ENCODE measurements around the gene TRAPPC10.
"Not testable (repeated sequence)": the region's sequence is repeated elsewhere in the genome, so short reads cannot be mapped to it uniquely, and the experiment has no call there.

The TRAPPC10 gene

DNA sequence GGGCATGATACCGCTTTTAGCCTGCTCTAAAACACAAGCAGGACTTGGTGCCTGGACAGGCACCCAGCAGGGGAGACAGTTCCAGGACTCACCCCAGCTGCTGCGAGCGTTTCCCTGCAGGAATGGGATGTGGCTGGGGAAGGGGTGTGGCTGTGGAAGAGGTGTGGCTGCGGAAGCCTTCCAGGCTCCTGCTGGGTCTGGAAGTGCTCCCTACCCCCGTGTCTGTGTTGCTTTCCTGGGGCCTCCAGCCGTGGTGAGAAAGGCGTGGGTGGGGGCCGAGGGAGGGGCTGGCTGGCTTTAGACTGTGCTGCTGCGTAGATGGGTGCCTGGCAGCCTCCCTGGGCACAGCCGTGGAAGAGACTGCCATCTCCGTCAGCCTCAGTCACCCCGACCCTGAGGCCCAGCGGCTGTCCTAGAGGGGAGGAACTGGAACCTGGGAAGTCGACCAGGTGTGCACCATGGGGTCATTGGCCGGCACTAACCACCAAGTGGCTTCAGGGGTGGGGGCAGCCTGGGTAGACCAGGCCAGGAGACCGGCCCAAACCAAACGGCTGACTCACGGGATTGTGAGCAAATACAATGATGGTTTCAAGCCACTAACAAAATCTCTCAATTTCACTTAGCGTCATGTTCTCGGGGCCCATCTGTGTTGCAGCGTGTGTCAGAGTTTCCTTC lies 141.2 kb downstream of the TRAPPC10 start:
- not testable (repeated sequence) for DNase-seq

- not testable (repeated sequence) for DNase-seq
These were observed 141.8 kb downstream of the TRAPPC10 start for GRCh38 chr21:44153889-44154228.

- DNase-seq: not testable (repeated sequence)
These were observed 142.7 kb downstream of the TRAPPC10 start for GRCh38 chr21:44154816-44155230.

GRCh38 chr21:44155231-44155993 lies 143.3 kb downstream of the TRAPPC10 start:
- not testable (repeated sequence) for DNase-seq

DNA sequence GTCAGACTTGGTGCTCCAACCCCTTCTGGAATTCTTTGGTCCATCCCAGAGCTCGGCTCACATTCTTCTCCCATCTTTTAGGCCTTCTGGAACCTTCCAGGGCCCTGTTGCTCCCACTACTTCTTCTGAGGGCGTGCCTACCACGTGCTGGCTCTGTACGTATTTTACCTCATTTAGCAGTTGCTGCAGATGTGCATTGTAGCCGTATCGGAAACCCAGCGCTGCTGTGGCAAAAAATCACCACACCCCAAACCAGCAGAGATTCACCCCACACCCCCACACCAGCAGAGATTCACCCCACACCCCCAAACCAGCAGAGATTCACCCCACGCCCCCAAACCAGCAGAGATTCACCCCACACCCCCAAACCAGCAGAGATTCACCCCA lies 143.9 kb downstream of the TRAPPC10 start:
- not testable (repeated sequence) for DNase-seq

All from eye (tissue), 1 donor.